Right renal cortex interstitium (tissue), 3 donors: ENCODE data around the gene MGP. TPM values are rescaled to one million over a fixed set of nuclear protein-coding genes. Genes with fewer than 3 reads are reported as not detected.

Experiments used
- DNase-seq, 3 donors: peaks; one replicate each; pipeline ENCODE4 v3.0.0-alpha.2; 2013; ENCODE audit warnings: low read depth in 3 of 3, low spot score in 2 of 3
- polyA plus RNA-seq, 3 donors: library from polyadenylated mRNA; unstranded; fragments of 120-200 nt; gene quantifications; one replicate each; pipeline ENCODE4 v1.2.1, GENCODE V29; 2013; ENCODE audit not compliant: insufficient read length in 3 of 3

Gene MGP
- 10 to 100 TPM; 38.2 to 54.6 (median 47.2) TPM for polyA plus RNA-seq

GRCh38 chr12:14885718-14886221, at the start of gene MGP:
TSS of gene MGP (minus strand) at chr12:14885854. CDS start at chr12:14885791, 63 bp downstream.
- DNase-seq, result no peak

- peak in 1 of 3 donors; percentile 61 for DNase-seq
These were observed 49.4 kb upstream of the MGP start for GRCh38 chr12:14935031-14935430.

GRCh38 chr12:14934511-14934910, 48.9 kb upstream of the MGP start:
- no peak for DNase-seq

- DNase-seq, result no peak
These were observed 46.3 kb upstream of the MGP start for GRCh38 chr12:14931791-14932560.

GRCh38 chr12:14931359-14931758, 45.7 kb upstream of the MGP start:
- DNase-seq, result no peak

- no peak for DNase-seq
These were observed 44.6 kb upstream of the MGP start for GRCh38 chr12:14930299-14930698.

GRCh38 chr12:14928931-14929330, 43.3 kb upstream of the MGP start:
- DNase-seq, result peak; percentile 61 to 81 (median 67)

- no peak for DNase-seq
These were observed 41.6 kb upstream of the MGP start for GRCh38 chr12:14927267-14927666.

- no peak for DNase-seq
These were observed 38.9 kb upstream of the MGP start for GRCh38 chr12:14924541-14924940.

GRCh38 chr12:14923944-14924343, 38.3 kb upstream of the MGP start:
- DNase-seq, result no peak

GRCh38 chr12:14921218-14921617, 35.6 kb upstream of the MGP start:
- no peak for DNase-seq

GRCh38 chr12:14920475-14921126, 34.9 kb upstream of the MGP start:
- no peak for DNase-seq

- DNase-seq, result no peak
These were observed 33.8 kb upstream of the MGP start for GRCh38 chr12:14919455-14919854.

GRCh38 chr12:14915736-14916135, 30.1 kb upstream of the MGP start:
- no peak for DNase-seq

GRCh38 chr12:14913381-14913781, 27.7 kb upstream of the MGP start:
- DNase-seq, result no peak

GRCh38 chr12:14911131-14911530, 25.5 kb upstream of the MGP start:
- DNase-seq, result no peak

- DNase-seq, result no peak
These were observed 24.6 kb upstream of the MGP start for GRCh38 chr12:14910090-14910915.

- DNase-seq, result no peak
These were observed 22.3 kb upstream of the MGP start for GRCh38 chr12:14907953-14908352.

- no peak for DNase-seq
These were observed 20.5 kb upstream of the MGP start for GRCh38 chr12:14906114-14906513.

GRCh38 chr12:14905269-14906004, 19.8 kb upstream of the MGP start:
- DNase-seq, result no peak
